ENCODE results near the gene KRT72.

GRCh38 chr12:52587563-52587962 lies 13.7 kb downstream of the KRT72 start:
- TF ChIP-seq, protein P1, sequence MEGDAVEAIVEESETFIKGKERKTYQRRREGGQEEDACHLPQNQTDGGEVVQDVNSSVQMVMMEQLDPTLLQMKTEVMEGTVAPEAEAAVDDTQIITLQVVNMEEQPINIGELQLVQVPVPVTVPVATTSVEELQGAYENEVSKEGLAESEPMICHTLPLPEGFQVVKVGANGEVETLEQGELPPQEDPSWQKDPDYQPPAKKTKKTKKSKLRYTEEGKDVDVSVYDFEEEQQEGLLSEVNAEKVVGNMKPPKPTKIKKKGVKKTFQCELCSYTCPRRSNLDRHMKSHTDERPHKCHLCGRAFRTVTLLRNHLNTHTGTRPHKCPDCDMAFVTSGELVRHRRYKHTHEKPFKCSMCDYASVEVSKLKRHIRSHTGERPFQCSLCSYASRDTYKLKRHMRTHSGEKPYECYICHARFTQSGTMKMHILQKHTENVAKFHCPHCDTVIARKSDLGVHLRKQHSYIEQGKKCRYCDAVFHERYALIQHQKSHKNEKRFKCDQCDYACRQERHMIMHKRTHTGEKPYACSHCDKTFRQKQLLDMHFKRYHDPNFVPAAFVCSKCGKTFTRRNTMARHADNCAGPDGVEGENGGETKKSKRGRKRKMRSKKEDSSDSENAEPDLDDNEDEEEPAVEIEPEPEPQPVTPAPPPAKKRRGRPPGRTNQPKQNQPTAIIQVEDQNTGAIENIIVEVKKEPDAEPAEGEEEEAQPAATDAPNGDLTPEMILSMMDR (conservative IDR thresholded peaks at IDR 0.05), result no peak
- no peak for TF ChIP-seq EZH2 (IDR thresholded peaks at IDR 0.05; ENCODE audit: low read depth)

Data from PC-9 (cell line).